Measurements from ENCODE around the gene SEMA3E. TPM values are rescaled to one million over a fixed set of nuclear protein-coding genes. Genes with fewer than 3 reads are reported as not detected.

Gene SEMA3E
- total and polyA plus RNA-seq, 9 of the 15 experiments (the other 6 are each of a cell fraction or from before 2014, with no cell fraction given) = 0.01 to 1.4 (median 0.14) TPM; not detected in 2

DNA sequence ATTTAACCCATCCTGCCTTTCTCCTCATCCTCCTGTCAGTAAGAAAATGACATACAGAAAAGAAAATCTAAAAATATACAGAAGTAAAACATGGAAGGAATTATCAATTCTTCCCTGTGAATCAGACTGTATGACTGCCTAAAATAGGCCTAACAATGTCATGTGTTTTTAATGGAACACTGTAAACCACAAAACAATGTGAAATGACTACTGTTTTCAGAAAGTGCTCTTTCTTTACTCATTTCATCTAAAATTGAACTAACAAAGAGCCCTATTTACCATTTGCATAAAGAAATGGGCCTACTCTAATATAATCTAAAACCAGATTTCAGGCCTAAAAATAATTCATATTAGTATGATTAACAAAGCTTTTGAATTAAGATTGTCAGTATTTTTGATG, 35.7 kb downstream of the SEMA3E start:
- H3K9ac ChIP-seq (ENCODE audit: insufficient read depth in 1 of 2, low read depth in 2 of 2, low read length in 2 of 2) = no peak overlapping the region
- no peaks in the 10 kb centered on the region for H3K79me2 ChIP-seq (ENCODE audit: control insufficient read depth, insufficient read depth, low read length)
- in situ Hi-C loops (cut with MboI) (no loop called here), intact Hi-C loops (cut with micrococcal nuclease) (no loop called here)
- H3K27me3 ChIP-seq (ENCODE audit: control insufficient read depth in 2 of 2, insufficient read depth in 2 of 2, low read length in 2 of 2) = no peaks in the 10 kb centered on the region
- H3K9me1 ChIP-seq (ENCODE audit: control insufficient read depth, insufficient read depth, low read length) = no peaks in the 10 kb centered on the region
- FAIRE-seq (no peak), ATAC-seq (no peak), DNase-seq (ENCODE audit: extremely low read depth in 1 of 4, low spot score in 3 of 4) (no peak)
- ChIA-PET POLR2A (no interaction called here), CTCF (ENCODE audit: low intra/inter-chr PET ratio) (no interaction called here)
- peaks cover 9% of the 10 kb centered on the region for H3K9me3 ChIP-seq (replicated peaks; ENCODE audit: control insufficient read depth, insufficient read depth, low read depth, low read length)
- no peaks in the 10 kb centered on the region for H4K20me1 ChIP-seq (replicated peaks; ENCODE audit: control insufficient read depth, insufficient read depth, low read length)
- no peak overlapping the region for H3K4me3 ChIP-seq
- H3K4me1 ChIP-seq (replicated peaks in 1 of 2; ENCODE audit: control insufficient read depth in 2 of 2, insufficient read depth in 2 of 2, low read length in 2 of 2) = no peaks in the 10 kb centered on the region
- no peaks in the 10 kb centered on the region for H3K36me3 ChIP-seq (ENCODE audit: control insufficient read depth, insufficient read depth, low read length)
- no peak overlapping the region for H2AFZ ChIP-seq (ENCODE audit: low read depth, low read length)
- H3K4me2 ChIP-seq (ENCODE audit: insufficient read depth, low read length) = no peak overlapping the region
- H3K27ac ChIP-seq (ENCODE audit: extremely low read depth, low read depth, low read length) = no peak overlapping the region
- TF ChIP-seq PPARD (CRISPR knock-in tag; IDR thresholded peaks at IDR 0.05) (no peak), ZC3H11A (IDR thresholded peaks at IDR 0.05; ENCODE audit: low read depth, low read length) (no peak), KAT2B (IDR thresholded peaks at IDR 0.05; ENCODE audit: low read depth, low read length) (no peak), POLR3G (IDR thresholded peaks at IDR 0.05; ENCODE audit: extremely low read depth, insufficient read length, insufficient replicate concordance) (no peak), HOXB6 (CRISPR knock-in tag; IDR thresholded peaks at IDR 0.05; ENCODE audit: borderline replicate concordance) (no peak), TCFL5 (CRISPR knock-in tag; conservative IDR thresholded peaks at IDR 0.05) (no peak), XRCC4 (IDR thresholded peaks at IDR 0.05; ENCODE audit: extremely low read depth, insufficient read depth, insufficient read length) (no peak), NR2C2 (CRISPR knock-in tag; IDR thresholded peaks at IDR 0.05) (no peak), NR2C2 (tag; IDR thresholded peaks at IDR 0.05) (no peak), SETDB1 (IDR thresholded peaks at IDR 0.05; ENCODE audit: low read length) (no peak), SMAD2 (IDR thresholded peaks at IDR 0.05; ENCODE audit: low read depth, low read length) (no peak), TEAD2 (tag; IDR thresholded peaks at IDR 0.05) (no peak)
- TF ChIP-seq, protein P1, sequence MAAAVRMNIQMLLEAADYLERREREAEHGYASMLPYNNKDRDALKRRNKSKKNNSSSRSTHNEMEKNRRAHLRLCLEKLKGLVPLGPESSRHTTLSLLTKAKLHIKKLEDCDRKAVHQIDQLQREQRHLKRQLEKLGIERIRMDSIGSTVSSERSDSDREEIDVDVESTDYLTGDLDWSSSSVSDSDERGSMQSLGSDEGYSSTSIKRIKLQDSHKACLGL (CRISPR knock-in tag; IDR thresholded peaks at IDR 0.05; ENCODE audit: borderline replicate concordance, poor library complexity, severe bottlenecking) = no peak
- TF ChIP-seq, protein P2, sequence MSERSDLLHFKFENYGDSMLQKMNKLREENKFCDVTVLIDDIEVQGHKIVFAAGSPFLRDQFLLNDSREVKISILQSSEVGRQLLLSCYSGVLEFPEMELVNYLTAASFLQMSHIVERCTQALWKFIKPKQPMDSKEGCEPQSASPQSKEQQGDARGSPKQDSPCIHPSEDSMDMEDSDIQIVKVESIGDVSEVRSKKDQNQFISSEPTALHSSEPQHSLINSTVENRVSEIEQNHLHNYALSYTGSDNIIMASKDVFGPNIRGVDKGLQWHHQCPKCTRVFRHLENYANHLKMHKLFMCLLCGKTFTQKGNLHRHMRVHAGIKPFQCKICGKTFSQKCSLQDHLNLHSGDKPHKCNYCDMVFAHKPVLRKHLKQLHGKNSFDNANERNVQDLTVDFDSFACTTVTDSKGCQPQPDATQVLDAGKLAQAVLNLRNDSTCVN (CRISPR knock-in tag; IDR thresholded peaks at IDR 0.05) = no peak
- TF ChIP-seq, protein P3, sequence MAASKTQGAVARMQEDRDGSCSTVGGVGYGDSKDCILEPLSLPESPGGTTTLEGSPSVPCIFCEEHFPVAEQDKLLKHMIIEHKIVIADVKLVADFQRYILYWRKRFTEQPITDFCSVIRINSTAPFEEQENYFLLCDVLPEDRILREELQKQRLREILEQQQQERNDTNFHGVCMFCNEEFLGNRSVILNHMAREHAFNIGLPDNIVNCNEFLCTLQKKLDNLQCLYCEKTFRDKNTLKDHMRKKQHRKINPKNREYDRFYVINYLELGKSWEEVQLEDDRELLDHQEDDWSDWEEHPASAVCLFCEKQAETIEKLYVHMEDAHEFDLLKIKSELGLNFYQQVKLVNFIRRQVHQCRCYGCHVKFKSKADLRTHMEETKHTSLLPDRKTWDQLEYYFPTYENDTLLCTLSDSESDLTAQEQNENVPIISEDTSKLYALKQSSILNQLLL (CRISPR knock-in tag; IDR thresholded peaks at IDR 0.05; ENCODE audit: borderline replicate concordance) = no peak
- TF ChIP-seq, protein P4, sequence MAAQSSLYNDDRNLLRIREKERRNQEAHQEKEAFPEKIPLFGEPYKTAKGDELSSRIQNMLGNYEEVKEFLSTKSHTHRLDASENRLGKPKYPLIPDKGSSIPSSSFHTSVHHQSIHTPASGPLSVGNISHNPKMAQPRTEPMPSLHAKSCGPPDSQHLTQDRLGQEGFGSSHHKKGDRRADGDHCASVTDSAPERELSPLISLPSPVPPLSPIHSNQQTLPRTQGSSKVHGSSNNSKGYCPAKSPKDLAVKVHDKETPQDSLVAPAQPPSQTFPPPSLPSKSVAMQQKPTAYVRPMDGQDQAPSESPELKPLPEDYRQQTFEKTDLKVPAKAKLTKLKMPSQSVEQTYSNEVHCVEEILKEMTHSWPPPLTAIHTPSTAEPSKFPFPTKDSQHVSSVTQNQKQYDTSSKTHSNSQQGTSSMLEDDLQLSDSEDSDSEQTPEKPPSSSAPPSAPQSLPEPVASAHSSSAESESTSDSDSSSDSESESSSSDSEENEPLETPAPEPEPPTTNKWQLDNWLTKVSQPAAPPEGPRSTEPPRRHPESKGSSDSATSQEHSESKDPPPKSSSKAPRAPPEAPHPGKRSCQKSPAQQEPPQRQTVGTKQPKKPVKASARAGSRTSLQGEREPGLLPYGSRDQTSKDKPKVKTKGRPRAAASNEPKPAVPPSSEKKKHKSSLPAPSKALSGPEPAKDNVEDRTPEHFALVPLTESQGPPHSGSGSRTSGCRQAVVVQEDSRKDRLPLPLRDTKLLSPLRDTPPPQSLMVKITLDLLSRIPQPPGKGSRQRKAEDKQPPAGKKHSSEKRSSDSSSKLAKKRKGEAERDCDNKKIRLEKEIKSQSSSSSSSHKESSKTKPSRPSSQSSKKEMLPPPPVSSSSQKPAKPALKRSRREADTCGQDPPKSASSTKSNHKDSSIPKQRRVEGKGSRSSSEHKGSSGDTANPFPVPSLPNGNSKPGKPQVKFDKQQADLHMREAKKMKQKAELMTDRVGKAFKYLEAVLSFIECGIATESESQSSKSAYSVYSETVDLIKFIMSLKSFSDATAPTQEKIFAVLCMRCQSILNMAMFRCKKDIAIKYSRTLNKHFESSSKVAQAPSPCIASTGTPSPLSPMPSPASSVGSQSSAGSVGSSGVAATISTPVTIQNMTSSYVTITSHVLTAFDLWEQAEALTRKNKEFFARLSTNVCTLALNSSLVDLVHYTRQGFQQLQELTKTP (IDR thresholded peaks at IDR 0.05; ENCODE audit: low read depth in 1 of 2, partially characterized antibody in 2 of 2) = no peak
- no TSS peak for BruUV-seq (replicated peaks)
